GM21619 (cell line): ENCODE results near the gene TMEM200C.
"Not testable (repeated sequence)": the region's sequence is repeated elsewhere in the genome, so short reads cannot be mapped to it uniquely, and the experiment has no call there.

Experiments
- ATAC-seq: cut with Tn5 transposase; IDR thresholded peaks from one replicate; pipeline ENCODE4 v1.9.1; 2021; ENCODE audit not compliant: unreplicated experiment

TMEM200C gene

DNA sequence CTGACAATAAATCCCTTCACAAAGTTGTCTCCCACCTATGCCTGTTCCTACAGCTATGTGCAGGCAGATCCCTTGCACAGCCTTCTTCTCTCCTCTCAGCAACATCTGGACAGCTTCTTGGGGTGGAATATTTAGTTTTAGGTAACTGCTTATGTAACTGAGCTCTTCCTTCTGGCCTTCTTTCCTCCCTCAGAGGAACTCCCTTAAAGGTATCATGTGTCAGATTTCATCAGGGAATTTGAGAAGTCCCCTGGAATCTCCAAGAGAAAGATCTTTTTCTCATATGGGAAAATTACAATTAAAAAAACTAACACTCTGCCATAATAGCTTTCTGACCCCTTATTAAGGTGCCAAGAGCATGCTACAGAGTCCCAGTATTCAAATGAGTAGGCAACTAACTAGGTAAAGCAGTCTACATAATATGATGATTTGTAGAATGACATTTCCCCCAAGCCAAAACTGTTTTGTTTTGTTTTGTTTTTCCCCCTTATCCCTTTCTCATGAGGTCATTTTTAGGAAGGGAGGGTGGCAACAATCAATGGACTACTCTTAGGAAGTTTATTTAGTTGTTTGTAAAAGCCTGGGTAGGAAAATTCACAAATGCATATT is 2.4 kb downstream of the TMEM200C start:
- ATAC-seq, result no peak

DNA sequence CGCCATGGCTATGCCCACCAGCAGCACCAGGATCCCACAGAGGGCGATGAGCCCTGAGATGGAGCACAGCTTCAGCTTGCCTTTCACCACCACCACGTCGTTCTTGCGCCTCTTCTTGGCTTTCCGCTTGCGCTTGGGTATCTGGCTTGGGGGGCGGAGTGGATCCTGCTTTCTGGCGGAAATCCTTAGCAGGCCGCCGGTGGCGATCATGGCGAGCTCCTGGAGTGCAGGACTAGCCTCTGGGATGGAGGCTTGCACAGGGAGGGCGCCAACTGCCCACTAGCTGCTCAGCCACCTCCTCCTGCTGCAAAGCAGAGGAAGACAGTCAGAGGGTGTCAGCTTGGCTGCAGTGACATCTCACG is 3.5 kb downstream of the TMEM200C start:
- ATAC-seq, result no peak

DNA sequence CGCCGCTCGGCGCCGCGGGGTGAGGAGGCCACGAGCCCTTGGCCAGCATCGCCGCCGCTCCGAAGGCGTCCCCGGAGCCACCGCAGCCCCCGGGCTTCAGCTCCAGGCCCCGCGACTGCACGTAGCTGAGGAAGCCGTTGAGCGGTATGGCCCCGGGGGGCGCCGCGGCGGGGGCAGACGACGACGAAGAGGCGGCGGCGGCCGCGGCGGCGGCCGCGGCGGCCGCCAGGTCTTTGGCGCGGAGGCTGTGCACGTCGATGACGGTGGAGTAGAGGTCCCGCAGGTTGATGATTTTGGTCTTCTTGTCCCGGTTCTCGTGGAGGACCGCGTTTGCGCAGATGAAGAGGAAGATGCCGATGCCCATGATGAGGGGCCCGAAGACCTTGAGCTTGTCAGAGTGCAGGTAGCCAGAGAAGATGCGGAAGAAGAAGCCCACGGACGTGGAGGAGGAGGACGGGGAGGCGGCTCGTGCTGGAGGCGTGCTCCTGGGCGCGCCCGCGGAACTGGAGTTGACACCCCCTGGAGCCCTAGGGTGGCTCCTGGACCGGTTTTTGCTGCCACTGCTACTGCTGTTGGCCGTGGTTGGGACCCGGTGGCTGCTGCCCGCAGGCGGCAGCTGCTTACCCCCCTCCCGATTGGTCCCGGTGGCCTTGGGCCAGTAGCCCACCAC is 4.0 kb downstream of the TMEM200C start:
- no peak for ATAC-seq

DNA sequence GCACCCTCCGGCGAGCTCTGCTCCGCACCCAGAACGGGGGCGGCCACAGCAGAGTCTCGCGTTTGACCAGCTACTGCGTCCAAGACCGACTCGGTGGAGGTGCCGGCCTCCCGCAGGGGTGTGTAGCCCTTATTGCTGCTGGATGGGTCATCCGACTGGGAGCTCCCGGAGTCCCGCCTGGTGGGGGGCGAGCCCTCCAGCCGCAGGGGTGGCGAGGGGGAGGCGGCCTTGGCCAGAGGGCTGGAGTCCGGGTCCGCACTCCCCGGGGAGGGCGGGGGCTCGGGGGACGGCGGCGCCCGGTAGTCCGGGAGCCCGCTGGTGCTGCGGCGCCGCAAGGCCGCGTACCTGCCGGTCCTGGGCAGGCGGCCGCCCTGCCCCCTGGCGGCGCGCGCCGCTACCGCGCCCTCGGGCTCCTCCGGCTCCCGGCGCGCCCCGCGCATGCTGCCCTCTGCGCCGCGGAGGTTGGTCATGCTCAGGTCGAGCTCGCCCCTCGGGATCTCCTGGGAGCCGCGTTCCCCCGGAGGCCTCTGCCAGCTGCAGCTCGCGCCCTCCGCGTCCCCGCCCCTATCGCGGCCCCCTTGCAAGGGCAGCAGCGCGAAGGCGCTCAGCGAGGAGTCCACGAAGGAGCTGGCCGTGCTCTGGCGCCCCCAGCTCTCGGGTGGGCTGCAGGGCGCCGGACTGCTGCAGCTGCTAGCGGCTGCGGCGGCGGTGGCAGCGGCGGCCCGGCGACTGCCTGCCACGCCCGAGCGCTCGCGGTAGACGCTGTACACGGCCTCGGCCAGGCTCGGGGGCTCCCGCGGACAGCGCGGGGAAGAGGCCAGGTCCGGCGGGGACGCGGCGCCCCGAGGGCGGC is 4.8 kb downstream of the TMEM200C start:
- ATAC-seq, result peak; percentile 74

DNA sequence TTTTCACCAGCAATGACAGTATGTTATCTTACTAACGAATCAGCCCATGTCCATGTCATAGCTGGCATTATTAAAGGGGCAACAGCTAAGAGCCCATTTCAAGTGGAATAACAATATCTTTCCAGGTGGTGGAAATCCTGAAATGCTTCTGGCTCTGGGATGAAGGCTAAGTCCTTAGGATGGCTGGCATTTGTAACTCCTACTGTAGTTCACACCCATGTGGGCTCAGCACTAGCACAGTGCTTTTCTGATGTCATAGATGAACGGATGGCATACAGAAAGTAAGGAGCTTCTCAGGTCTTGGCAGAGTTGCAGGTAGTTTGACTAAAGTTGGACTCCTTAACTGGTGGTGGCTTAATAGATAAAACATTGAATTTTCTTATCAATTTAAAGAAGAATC is 10.0 kb downstream of the TMEM200C start:
- no peak for ATAC-seq

DNA sequence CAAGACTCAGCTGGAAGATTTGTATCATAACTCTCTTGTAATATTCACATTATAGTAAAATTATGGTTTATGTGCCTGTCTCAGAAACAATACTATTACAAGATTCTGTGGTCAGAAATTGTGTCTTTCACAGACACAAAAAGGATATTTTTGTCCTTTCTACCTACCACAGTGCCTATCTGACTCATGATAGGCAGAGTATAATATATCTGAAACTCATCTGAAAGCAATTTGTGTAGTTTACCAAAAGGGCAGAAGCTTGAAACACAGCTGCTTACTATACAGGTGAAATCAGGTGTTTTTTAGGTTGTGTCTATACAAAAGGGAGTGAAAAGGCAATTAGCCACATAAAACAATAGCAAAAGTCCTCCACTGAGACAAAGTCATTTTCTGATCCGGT is 10.9 kb downstream of the TMEM200C start:
- no peak for ATAC-seq

DNA sequence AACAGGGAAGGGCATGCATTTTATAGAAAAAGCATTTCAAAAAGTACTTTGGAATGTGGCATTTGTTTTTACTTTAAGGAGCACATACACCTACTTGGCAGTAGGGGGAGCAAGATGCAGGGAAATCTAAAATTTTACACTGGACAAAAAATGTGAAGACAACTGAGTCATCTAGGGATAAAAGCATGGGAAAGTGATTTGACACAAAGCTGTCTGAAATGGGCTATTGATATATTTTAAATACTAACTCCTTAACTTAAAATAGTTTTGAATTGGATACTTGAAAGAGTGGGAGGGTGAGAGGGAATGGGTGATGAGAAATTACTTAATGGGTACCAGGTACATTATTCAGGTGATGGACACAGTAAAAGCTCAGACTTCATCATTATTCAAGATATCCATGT is 15.8 kb downstream of the TMEM200C start:
- ATAC-seq, result no peak

DNA sequence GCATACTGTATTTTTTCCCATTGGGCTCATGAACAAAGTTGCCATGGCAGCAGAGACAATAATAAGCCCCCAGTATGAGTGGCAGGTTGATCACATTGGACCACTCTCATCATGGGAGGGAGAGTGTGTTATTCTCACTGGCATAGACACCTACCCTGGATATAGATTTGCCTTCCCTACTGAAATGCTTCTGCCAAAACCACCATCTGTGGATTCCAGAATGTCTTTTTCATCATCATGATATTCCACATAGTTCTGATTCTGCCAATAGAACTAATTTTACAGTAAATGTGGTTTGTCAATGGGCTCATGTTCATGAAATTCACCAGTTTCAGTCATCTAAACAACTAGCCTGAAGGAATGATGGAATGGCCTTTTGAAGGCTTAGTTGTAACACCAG is 18.4 kb downstream of the TMEM200C start:
- ATAC-seq, result no peak

DNA sequence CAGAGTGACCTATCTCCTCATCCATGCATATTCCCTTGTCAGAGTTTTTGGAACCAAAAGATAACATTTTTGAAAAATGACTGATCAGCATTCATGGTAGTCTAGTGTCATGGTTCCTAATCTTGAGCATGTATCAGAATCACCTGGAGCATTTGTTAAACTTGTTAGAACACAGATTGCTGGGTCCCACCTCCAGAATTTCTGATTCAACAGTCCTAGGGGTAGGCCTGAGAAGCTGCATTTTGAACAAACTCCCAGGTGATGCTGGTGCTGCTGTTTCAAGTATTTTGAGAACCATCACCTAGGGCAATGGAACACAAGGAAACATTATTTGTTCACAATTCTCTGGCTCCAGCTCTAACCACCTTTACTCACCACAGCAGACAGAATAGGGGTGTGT is 21.0 kb downstream of the TMEM200C start:
- no peak for ATAC-seq

DNA sequence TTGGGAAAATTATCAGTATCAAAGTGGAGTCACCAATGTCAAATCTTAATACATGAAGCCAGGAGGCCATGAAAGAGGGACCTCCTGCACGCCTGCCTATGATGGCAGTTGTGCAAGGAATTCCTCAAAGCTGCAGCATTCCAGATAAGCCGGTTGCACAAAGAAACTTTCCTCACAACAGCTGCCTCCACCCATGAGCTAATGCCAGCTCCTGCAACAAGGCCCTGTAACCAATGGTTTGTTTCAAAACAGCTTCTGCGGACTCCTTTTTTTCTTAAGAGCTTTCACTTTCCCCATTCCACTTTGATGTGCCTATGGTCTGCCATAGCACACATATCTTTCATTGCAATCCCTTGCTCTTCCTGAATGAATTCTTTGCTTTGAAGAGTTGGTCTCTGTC is 22.4 kb downstream of the TMEM200C start:
- no peak for ATAC-seq

DNA sequence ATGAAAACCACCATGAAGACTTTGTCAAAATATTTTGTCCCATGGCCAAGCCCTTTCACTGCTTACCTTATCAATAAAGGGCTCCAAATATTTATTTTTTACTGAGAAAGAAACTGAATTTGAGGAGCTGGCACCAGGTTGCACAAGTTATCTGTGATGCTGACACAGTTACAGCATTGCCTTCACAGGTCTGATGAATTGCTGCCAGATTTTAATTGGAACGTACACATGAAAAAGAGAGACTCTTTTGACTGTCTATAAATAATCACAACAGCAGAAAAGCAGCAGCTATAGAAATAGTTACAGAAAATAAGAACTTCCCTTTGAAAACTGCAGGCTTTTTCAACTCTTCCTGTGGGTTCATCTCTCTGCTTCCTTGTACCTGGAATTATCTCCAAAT is 23.9 kb downstream of the TMEM200C start:
- ATAC-seq, result no peak

DNA sequence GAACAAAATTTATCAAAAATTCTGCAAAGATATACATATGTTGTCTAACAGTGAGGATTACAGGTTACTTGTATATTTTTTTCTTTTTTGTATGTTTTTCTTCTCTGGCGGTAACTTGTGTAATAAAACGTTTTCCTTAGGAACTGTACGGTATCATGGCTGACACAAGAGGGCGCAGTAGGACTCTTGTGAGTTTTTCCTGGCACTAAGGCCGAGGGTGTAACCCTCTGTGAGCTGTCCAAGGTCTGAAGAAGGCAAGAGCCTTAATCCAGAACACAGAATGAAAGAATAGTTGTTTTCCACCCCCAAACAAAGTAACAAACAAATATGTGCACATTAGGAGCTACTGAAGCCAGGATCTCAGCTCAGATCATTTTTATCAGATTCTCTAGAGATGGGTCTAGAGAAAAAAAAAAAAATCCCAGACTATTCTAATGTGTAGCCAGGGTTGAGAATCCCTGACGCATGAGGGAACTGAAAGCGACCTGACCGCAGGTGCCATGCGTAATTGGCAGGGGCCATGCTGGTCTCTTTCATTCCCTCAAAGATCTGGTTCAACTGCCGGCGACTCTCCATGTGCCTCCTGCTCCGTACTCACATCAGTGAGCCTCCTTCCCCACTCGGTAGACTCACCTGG is 27.0 kb downstream of the TMEM200C start:
- ATAC-seq, result peak; percentile 72

DNA sequence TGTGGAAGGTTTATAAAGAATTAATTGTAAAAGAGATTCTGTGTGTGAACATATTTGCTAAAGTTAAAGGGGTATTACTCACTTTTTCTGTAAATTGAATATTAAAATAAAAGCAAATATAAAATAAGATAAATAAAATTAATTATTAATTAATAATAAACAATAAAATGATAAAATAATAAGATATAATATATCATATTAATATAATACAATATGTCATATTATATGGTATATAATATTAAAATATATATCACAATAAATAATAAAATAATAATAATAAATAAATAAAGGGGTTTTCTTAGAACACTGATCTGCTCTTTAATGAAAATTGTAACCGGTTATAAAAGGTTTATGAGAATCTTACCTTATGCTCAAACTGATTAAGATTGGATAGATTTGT is 29.8 kb downstream of the TMEM200C start:
- no peak for ATAC-seq

DNA sequence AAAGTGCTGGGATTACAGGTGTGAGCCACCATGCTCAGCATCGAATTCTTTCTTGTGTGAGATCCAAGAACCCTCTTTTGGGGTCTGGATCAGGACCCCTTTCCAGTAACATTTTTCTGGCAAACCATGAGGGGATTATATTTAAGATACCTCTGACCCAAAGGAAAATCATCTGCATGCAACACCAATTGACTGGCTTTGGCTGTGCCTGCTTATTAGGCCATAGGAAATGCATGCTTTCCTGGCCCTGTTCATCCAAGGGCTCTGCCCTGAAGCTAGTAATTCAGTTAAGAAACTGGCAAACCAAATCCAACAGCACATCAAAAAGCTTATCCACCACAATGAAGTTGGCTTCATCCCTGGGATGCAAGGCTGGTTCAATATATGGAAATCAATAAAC is 33.2 kb downstream of the TMEM200C start:
- ATAC-seq, result not testable (repeated sequence)

DNA sequence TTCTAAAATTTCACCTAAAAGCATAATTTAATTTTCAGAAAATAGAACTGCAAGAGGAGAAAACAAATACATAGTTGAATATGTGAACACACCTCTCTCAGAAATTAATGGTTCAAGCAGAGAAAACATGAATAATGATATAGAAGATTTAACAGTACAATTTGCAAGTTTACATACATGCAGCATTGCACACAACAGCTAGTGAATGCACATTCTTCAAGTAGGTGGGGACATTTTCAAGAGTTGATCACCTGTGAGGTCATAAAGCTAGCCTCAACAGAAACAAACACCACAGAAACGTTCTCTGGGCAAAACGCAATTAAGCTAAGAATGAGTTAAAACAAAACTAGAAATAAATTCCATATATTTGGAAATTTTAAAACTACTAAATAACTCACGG is 38.1 kb downstream of the TMEM200C start:
- ATAC-seq, result no peak

DNA sequence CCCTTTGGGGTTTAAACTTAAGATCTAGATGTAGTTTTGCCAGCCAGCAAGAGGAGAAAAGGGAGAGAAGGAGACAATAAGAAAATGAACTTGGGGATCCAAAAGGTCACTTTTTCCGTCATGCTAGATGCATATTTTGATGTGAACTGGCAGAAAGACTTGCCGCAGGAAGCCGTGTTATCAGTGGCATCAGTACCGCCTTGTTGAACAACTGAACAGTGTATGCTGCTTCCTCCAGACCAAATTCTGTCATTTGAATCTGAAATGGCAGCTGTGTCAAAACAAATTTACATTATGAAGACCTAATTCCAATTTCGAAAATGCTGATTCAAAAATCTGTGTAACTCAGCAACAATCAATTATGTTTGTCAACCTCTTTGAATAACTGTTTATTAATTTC is 42.1 kb downstream of the TMEM200C start:
- ATAC-seq, result no peak

DNA sequence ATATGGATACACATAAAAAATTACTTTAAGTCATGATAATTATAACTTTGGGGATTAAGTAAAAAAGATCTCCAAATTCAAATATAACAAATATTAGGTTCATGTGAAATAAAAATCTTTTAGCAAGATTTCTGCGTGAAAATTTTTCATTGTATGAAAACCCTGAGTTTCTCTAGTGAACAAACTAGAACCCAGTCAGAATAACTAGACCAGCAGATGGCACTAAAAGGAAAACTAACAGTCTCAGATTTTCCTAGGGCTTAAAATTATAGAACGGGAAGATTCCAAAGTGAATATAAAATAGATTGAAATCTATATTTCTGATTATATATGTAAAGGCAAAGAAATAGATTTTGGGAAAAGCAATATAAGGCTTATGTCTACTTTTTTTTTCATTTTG is 43.3 kb downstream of the TMEM200C start:
- ATAC-seq, result no peak

DNA sequence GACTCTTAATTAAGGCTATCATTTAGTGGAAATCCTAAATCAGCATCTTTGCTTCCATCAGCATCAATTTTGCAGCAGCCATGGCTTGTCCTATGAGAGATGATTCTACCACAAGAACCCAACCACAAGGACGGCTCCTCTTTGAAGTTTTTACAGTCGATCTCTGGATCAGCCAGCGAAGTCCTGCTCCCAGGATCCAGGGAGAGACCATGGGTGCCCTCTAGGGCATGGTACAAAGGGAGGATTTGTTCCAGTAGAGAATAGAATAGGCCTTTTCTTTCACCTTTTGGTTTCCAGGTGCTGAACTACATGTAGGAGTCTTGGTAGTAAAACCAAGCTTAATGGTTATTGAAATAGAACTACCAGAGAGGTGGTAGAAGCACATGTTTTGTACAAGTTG is 52.7 kb downstream of the TMEM200C start:
- no peak for ATAC-seq

DNA sequence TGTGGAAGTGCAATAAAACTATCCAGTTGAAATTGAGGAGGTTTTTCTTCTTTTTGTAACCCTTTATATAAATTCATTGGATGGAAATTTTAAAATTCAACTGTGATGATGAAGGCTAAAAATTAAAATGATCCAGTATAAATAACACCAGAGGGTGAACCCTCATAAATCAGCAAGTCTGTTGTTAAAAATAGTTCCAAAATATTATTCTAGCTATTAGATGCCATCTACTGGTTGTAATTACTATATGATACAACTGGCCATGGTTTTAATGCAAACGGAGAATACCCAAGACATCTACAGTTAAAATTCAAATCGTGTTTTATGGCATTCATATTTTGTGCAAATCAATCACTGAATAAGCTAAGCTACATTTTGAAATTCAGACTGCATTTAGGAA is 53.8 kb downstream of the TMEM200C start:
- ATAC-seq, result no peak

DNA sequence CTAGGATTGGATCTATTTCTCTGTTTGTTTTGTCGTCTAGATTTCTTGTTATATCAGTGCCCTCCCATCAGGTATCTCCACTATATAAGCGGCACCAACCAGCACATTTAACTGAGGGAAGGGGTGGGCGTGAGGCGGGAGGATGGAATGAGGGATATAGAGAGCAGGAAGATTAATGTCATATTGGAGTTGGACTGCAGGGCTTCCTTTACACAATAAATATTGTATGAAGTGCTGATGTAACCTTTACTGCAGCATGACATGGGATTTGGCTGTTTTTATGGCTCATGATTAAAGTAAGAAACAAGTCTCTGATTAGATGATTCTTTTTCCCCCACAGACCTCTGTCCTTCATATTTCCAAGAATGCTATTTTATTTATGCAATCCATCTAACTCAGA is 54.8 kb downstream of the TMEM200C start:
- no peak for ATAC-seq

DNA sequence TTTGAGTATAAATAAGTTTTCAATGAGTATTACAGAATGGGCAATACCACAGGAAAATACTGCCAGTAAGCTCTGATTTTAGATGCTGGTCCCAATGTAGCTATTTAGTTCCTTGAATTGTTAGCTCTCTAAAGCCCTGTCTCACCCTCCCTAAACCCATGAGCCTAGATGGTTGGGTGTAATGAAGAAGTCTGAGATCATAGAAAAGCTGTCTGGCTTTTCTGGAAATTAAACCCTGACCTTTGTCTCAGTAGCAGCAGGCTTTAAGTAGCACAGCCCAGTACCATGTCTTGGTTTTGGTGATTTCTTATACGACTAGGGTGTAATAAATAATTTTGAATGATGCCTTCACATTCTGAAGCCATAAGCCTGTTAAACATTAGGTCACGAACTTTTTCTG is 55.3 kb downstream of the TMEM200C start:
- no peak for ATAC-seq

DNA sequence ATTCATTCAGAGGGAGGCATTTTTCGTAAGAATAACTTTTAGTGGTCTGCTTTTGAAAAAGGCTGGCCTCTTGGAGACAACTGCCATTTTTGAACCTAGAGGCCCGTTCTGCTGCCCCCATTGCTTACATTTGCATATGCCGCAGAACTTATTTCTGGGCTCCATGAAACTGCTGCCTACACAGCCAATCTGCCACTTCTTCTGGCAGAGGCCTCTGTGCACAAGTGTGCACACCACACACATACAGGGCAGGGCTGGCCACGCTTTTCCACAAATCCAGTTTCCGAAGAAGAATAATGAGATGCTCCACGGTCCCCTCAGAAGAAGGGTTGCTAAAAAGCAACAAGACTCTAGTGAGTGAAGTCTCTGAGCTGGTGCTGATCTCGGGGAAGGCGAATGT is 56.2 kb downstream of the TMEM200C start:
- ATAC-seq, result no peak
